ENCODE measurements around the gene NFKBIE. TPM values are rescaled to one million over a fixed set of nuclear protein-coding genes. Genes with fewer than 3 reads are reported as not detected.

NFKBIE gene
- total and polyA plus RNA-seq, 2 of the 13 experiments (the other 11 are each of a cell fraction or from before 2014, with no cell fraction given): 6.7 to 14.5 TPM

GRCh38 chr6:44312901-44313788 is 47.8 kb upstream of the NFKBIE start, which contains the start of gene AARS2 (continued):
- TF ChIP-seq ZNF407 (CRISPR knock-in tag; IDR thresholded peaks at IDR 0.05; ENCODE audit: not compliant biosample characterization) (peak; percentile 94), ATF5 (CRISPR knock-in tag; IDR thresholded peaks at IDR 0.05; ENCODE audit: low read depth) (peak; percentile 82; the same call in 1 of the 2 replicates), MLLT10 (CRISPR knock-in tag; IDR thresholded peaks at IDR 0.05) (no peak), ZNF329 (CRISPR knock-in tag; IDR thresholded peaks at IDR 0.05; ENCODE audit: low read depth) (peak; percentile 75; the same call in 1 of the 2 replicates), DZIP1 (CRISPR knock-in tag; IDR thresholded peaks at IDR 0.05) (peak; percentile 98), ZFP41 (CRISPR knock-in tag; IDR thresholded peaks at IDR 0.05; ENCODE audit: borderline replicate concordance) (no peak), CHD4 (IDR thresholded peaks at IDR 0.05; ENCODE audit: borderline replicate concordance, low read length) (peak; percentile 97), NONO (IDR thresholded peaks at IDR 0.05) (no peak), NONO (CRISPR knock-in tag; conservative IDR thresholded peaks at IDR 0.05) (peak; percentile 99), POGZ (CRISPR knock-in tag; IDR thresholded peaks at IDR 0.05) (peak; percentile 100)
- TF ChIP-seq, protein P1, sequence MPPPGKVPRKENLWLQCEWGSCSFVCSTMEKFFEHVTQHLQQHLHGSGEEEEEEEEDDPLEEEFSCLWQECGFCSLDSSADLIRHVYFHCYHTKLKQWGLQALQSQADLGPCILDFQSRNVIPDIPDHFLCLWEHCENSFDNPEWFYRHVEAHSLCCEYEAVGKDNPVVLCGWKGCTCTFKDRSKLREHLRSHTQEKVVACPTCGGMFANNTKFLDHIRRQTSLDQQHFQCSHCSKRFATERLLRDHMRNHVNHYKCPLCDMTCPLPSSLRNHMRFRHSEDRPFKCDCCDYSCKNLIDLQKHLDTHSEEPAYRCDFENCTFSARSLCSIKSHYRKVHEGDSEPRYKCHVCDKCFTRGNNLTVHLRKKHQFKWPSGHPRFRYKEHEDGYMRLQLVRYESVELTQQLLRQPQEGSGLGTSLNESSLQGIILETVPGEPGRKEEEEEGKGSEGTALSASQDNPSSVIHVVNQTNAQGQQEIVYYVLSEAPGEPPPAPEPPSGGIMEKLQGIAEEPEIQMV (CRISPR knock-in tag; IDR thresholded peaks at IDR 0.05; ENCODE audit: low read depth): peak; percentile 94
- TF ChIP-seq, protein P2, sequence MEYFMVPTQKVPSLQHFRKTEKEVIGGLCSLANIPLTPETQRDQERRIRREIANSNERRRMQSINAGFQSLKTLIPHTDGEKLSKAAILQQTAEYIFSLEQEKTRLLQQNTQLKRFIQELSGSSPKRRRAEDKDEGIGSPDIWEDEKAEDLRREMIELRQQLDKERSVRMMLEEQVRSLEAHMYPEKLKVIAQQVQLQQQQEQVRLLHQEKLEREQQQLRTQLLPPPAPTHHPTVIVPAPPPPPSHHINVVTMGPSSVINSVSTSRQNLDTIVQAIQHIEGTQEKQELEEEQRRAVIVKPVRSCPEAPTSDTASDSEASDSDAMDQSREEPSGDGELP (IDR thresholded peaks at IDR 0.05; ENCODE audit: borderline replicate concordance, low read depth): peak; percentile 87

All from HepG2 (cell line).